ENCODE results near the gene GBGT1. TPM values are rescaled to one million over a fixed set of nuclear protein-coding genes. Genes with fewer than 3 reads are reported as not detected.
A peak's percentile ranks its signal among the peaks of the same experiment; 100 is the strongest.

Gene GBGT1
- total and polyA plus RNA-seq, 9 of the 15 experiments (the other 6 are each of a cell fraction or from before 2014, with no cell fraction given), result 0.55 to 25.8 (median 13.7) TPM

GRCh38 chr9:133160742-133161546 is 2.8 kb downstream of the GBGT1 start (continued):
- TF ChIP-seq NR2F6 (CRISPR knock-in tag; IDR thresholded peaks at IDR 0.05) (no peak), HNRNPL (IDR thresholded peaks at IDR 0.05; ENCODE audit: low read depth, low read length) (no peak), TAF1 (IDR thresholded peaks at IDR 0.05; ENCODE audit: control insufficient read depth, extremely low read depth, insufficient read depth, low read length, severe bottlenecking) (no peak), ZNF354B (CRISPR knock-in tag; IDR thresholded peaks at IDR 0.05) (no peak), SMAD2 (IDR thresholded peaks at IDR 0.05; ENCODE audit: low read depth, low read length) (no peak), ZNF76 (CRISPR knock-in tag; IDR thresholded peaks at IDR 0.05; ENCODE audit: borderline replicate concordance) (no peak), TRIM28 (IDR thresholded peaks at IDR 0.05) (peak; percentile 16; the same call in 1 of the 2 replicates), ZZZ3 (IDR thresholded peaks at IDR 0.05) (no peak), MIER1 (IDR thresholded peaks at IDR 0.05; ENCODE audit: low read depth) (no peak), ASH1L (IDR thresholded peaks at IDR 0.05; ENCODE audit: borderline replicate concordance, low read depth, partially characterized antibody) (no peak), CREBBP (IDR thresholded peaks at IDR 0.05; ENCODE audit: low read depth, low read length) (no peak), ZNF174 (CRISPR knock-in tag; IDR thresholded peaks at IDR 0.05) (no peak), NONO (IDR thresholded peaks at IDR 0.05; ENCODE audit: low read depth in 2 of 2, low read length in 1 of 2) (no peak), SREBF1 (IDR thresholded peaks at IDR 0.05; ENCODE audit: borderline replicate concordance, low read depth, low read length) (no peak)
- TF ChIP-seq, protein P1, sequence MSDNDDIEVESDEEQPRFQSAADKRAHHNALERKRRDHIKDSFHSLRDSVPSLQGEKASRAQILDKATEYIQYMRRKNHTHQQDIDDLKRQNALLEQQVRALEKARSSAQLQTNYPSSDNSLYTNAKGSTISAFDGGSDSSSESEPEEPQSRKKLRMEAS (CRISPR knock-in tag; IDR thresholded peaks at IDR 0.05), result peak; percentile 63

Measured in K562 (cell line).